HCT116 (cell line): ENCODE data around the gene ARID5B. TPM values are rescaled to one million over a fixed set of nuclear protein-coding genes. Genes with fewer than 3 reads are reported as not detected.

Experiments used
- ATAC-seq: fragments of 200-7000 bp; cut with Tn5 transposase; 2 replicates; pipeline ENCODE4 v1.9.1; 2020; ENCODE audit warnings: mild to moderate bottlenecking, moderate library complexity
- BruUV-seq: library from RNA; stranded (reverse); fragments of 400-500 nt; replicated peaks from 2 replicates; lab custom pipeline; 2021; lab: Mats Ljungman, UMichigan
- CTCF ChIA-PET: fragments of 300-600 bp; sonication (Branson Sonifier 250); formaldehyde crosslinking; loops from one replicate; lab custom pipeline; 2021; ENCODE audit warnings: antibody characterized with exemption; lab: Charles Lee
- POLR2A ChIA-PET: fragments of 300-600, 350-600 bp; sonication (Branson Sonifier 250); formaldehyde crosslinking; loops from one replicate; lab custom pipeline; 2021; ENCODE audit warnings: antibody characterized with exemption; lab: Charles Lee
- RAD21 ChIA-PET, 2 experiments: fragments of 300-600 bp; sonication (Branson Sonifier 250); formaldehyde crosslinking; loops; one replicate each; lab custom pipeline; 2023; ENCODE audit warnings: low total read pairs in 2 of 2; ENCODE audit not compliant: uncharacterized antibody in 2 of 2, unreplicated experiment in 2 of 2, low non-redundant PET in 1 of 2; lab: Charles Lee
- DNase-seq: peaks from one replicate; pipeline ENCODE4 v3.0.0-alpha.2; 2010; ENCODE audit warnings: low read depth, low spot score
- H2AFZ ChIP-seq: fragments of 200-600 bp; shearing (Covaris generic), sonication (generic); 2 replicates; pipeline ENCODE4 v1.6.1; 2017; ENCODE audit warnings: low read depth, mixed run types, mixed read lengths, antibody characterized with exemption, low read length; ENCODE audit not compliant: poor library complexity, severe bottlenecking
- H3K27ac ChIP-seq: 2 replicates; pipeline ENCODE4 v1.5.1; 2012; ENCODE audit warnings: low read depth, low read length
- H3K27me3 ChIP-seq: fragments of 200-600 bp; sonication (generic); 2 replicates; pipeline ENCODE4 v1.6.1; 2016; ENCODE audit warnings: mixed run types, low read length, mixed read lengths; ENCODE audit not compliant: insufficient read depth
- H3K36me3 ChIP-seq, 2 experiments: fragments of 200-500 bp in 1 of 2; fragments of 200-600 bp in 1 of 2; sonication (Bioruptor generic) in 1 of 2; sonication (generic) in 1 of 2; 2 replicates each; pipeline versions ENCODE4 v1.5.1 to v1.6.1; 2014 to 2016; ENCODE audit warnings: low read length in 2 of 2, inconsistent platforms in 1 of 2, mixed read lengths in 1 of 2, mixed run types in 1 of 2; ENCODE audit not compliant: insufficient read depth in 2 of 2, control insufficient read depth in 1 of 2
- H3K4me1 ChIP-seq, 2 experiments: fragments of 200-600 bp in 1 of 2; sonication (generic) in 1 of 2; 2 replicates each; pipeline versions ENCODE4 v1.5.1 to v1.6.1; 2012 to 2017; ENCODE audit warnings: low read length in 2 of 2, inconsistent platforms in 1 of 2, mild to moderate bottlenecking in 1 of 2, mixed read lengths in 1 of 2, mixed run types in 1 of 2, moderate library complexity in 1 of 2; ENCODE audit not compliant: insufficient read depth in 2 of 2, control insufficient read depth in 1 of 2
- H3K4me2 ChIP-seq: fragments of 200-600 bp; sonication (generic); 2 replicates; pipeline ENCODE4 v1.6.1; 2017; ENCODE audit warnings: mixed run types, low read length, mixed read lengths
- H3K4me3 ChIP-seq, 2 experiments: fragments of 200-600 bp in 1 of 2; sonication (generic) in 1 of 2; replicated peaks in 1 of 2; 2 replicates each; pipeline ENCODE4 v1.5.1; 2011 to 2016; ENCODE audit warnings: low read length in 2 of 2, control low read depth in 1 of 2, low read depth in 1 of 2, mild to moderate bottlenecking in 1 of 2, mixed read lengths in 1 of 2, mixed run types in 1 of 2
- H3K79me2 ChIP-seq: fragments of 200-600 bp; sonication (generic); 2 replicates; pipeline ENCODE4 v1.6.1; 2017; ENCODE audit warnings: mild to moderate bottlenecking, mixed run types, low read length, moderate library complexity, mixed read lengths; ENCODE audit not compliant: insufficient read depth
- H3K9ac ChIP-seq: fragments of 200-600 bp; sonication (generic); 2 replicates; pipeline ENCODE4 v1.6.1; 2016; ENCODE audit warnings: low read length, mixed read lengths
- H3K9me2 ChIP-seq: fragments of 200-600 bp; sonication (generic), shearing (Covaris generic); 2 replicates; pipeline ENCODE4 v1.6.1; 2017; ENCODE audit warnings: mixed run types, mild to moderate bottlenecking, moderate library complexity; ENCODE audit not compliant: insufficient read depth
- H3K9me3 ChIP-seq, 2 experiments: fragments of 200-500 bp in 1 of 2; fragments of 200-600 bp in 1 of 2; sonication (Bioruptor generic) in 1 of 2; sonication (generic) in 1 of 2; 2 replicates each; pipeline ENCODE4 v1.6.1; 2014 to 2017; ENCODE audit warnings: low read length in 2 of 2, mixed read lengths in 2 of 2, inconsistent platforms in 1 of 2, low read depth in 1 of 2, mild to moderate bottlenecking in 1 of 2, mixed run types in 1 of 2, moderate library complexity in 1 of 2; ENCODE audit not compliant: control insufficient read depth in 1 of 2, insufficient read depth in 1 of 2
- H4K20me1 ChIP-seq: fragments of 200-600 bp; sonication (generic), shearing (Covaris generic); 2 replicates; pipeline ENCODE4 v1.6.1; 2017; ENCODE audit warnings: mixed run types, mild to moderate bottlenecking, moderate library complexity; ENCODE audit not compliant: insufficient read depth
- CTCF ChIP-seq, 3 experiments: fragments of 200-600 bp in 1 of 3; sonication (generic) in 1 of 3; IDR thresholded peaks in 2 of 3; conservative IDR thresholded peaks in 1 of 3; 2 replicates each; pipeline ENCODE4 v1.5.1; 2012 to 2017; ENCODE audit warnings: low read depth in 2 of 3, low read length in 2 of 3, antibody characterized with exemption in 1 of 3, borderline replicate concordance in 1 of 3, control low read depth in 1 of 3, mild to moderate bottlenecking in 1 of 3, mixed read lengths in 1 of 3, mixed run types in 1 of 3, moderate library complexity in 1 of 3; ENCODE audit not compliant: insufficient read depth in 1 of 3
- ELF1 ChIP-seq: IDR thresholded peaks from 2 replicates; pipeline ENCODE4 v1.6.1; 2012; ENCODE audit warnings: low read depth, borderline replicate concordance
- FOSL1 ChIP-seq: IDR thresholded peaks from 2 replicates; pipeline ENCODE4 v1.6.1; 2012; ENCODE audit warnings: low read depth
- JUND ChIP-seq: IDR thresholded peaks from 2 replicates; pipeline ENCODE4 v1.6.1; 2012
- POLR2A ChIP-seq: IDR thresholded peaks from 2 replicates; pipeline ENCODE4 v1.7.0; 2011; ENCODE audit warnings: borderline replicate concordance; ENCODE audit not compliant: insufficient read depth, insufficient read length; ENCODE audit errors: extremely low read depth
- RAD21 ChIP-seq: IDR thresholded peaks from 2 replicates; pipeline ENCODE4 v1.6.1; 2012; ENCODE audit warnings: low read depth, mild to moderate bottlenecking
- SP1 ChIP-seq: IDR thresholded peaks from 2 replicates; pipeline ENCODE4 v1.6.1; 2012; ENCODE audit warnings: low read depth
- YY1 ChIP-seq: IDR thresholded peaks from 2 replicates; pipeline ENCODE4 v1.6.1; 2011; ENCODE audit warnings: low read length, low read depth, moderate library complexity, mild to moderate bottlenecking; ENCODE audit not compliant: insufficient replicate concordance; ENCODE audit errors: extremely low read depth
- ZBTB33 ChIP-seq: IDR thresholded peaks from 2 replicates; pipeline ENCODE4 v1.6.1; 2011; ENCODE audit warnings: mild to moderate bottlenecking, low read length, moderate library complexity; ENCODE audit not compliant: insufficient replicate concordance; ENCODE audit errors: extremely low read depth
- ZFX ChIP-seq: fragments of 450-650 bp; IDR thresholded peaks from 2 replicates; pipeline ENCODE4 v1.6.1; 2017
- intact Hi-C: fragments of 100-400 bp; cut with micrococcal nuclease; formaldehyde crosslinking; loops from 2 replicates; pipeline ENCODE4 v1.10.0; 2022
- total RNA-seq: library from RNA; stranded (reverse); gene quantifications from one replicate; pipeline ENCODE4 v1.2.1, GENCODE V29; 2021; ENCODE audit not compliant: unreplicated experiment
- TF ChIP-seq, protein P1 (sequence below): IDR thresholded peaks from 2 replicates; pipeline ENCODE4 v1.6.1; 2012; ENCODE audit warnings: low read depth

ARID5B gene
- total RNA-seq, 1 experiment from 2014 or later: 4.7 TPM

DNA sequence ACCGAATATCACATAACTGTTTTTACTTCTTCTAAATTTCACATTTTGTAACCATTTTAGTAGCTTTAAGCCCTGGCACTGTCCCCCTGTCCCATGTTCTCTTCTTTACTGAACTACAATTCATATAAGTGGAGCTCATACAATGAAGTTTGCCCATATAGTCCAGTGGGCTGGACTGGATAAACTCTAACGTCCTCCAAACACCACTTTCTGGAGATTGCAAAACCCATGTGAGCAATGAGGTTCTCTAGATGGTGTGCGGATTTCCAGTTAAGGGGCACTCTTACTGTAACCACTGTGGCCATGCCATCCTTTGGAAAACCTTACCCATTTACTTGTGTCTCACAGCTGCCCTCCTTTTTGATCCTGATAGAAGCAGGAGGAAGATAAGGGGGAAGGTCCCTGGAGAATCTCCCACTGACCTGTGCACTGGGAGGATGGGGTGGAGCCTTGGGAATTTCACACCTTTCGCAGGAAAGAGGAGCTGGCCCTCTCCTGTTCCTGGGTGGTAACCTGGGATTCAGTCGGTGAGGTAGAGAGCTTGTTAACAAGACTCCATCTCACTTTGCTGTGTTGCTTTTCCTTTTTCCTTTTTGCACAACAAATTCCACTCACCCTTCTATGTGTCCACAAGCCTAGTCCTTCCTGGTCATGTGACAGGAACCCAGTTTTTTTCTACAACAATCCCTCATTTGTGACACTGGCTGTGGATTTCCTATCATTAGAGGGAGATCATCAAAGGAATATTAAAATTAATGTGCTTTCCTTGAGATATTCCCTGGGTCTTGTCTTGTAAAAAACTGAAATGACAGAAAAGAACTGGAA lies 120.7 kb downstream of the ARID5B start:
- no peak overlapping the region for H3K9ac ChIP-seq
- ChIA-PET RAD21 (no interaction called here), POLR2A (no interaction called here), CTCF (interaction anchor here (1.8 kb wide), 1 partner anchor 16 kb away, joined by 6 read pairs; no protein-coding TSS in a partner anchor)
- peaks cover 0 to 10% of the 10 kb centered on the region in 2 experiments; a peak in 1 of 4 replicates for H3K4me1 ChIP-seq
- BruUV-seq: no TSS peak
- DNase-seq: no peak
- H3K4me2 ChIP-seq: no peak overlapping the region
- ATAC-seq: no peak
- no peaks in the 10 kb centered on the region for H3K79me2 ChIP-seq
- H4K20me1 ChIP-seq: no peaks in the 10 kb centered on the region
- no peaks in the 10 kb centered on the region for H3K27me3 ChIP-seq
- H3K4me3 ChIP-seq: no peak overlapping the region
- H3K9me3 ChIP-seq: no peaks in the 10 kb centered on the region
- no peak overlapping the region for H2AFZ ChIP-seq
- H3K27ac ChIP-seq: no peak overlapping the region
- TF ChIP-seq CTCF (IDR thresholded peaks at IDR 0.05 in 2 of 3, conservative IDR thresholded peaks at IDR 0.05 in 1 of 3; ENCODE audit: borderline replicate concordance in 1 of 3, insufficient read depth in 1 of 3, low read depth in 2 of 3, low read length in 2 of 3) (no peak), JUND (no peak)
- no peaks in the 10 kb centered on the region for H3K36me3 ChIP-seq
- intact Hi-C loops: no loop called here
- H3K9me2 ChIP-seq: no peaks in the 10 kb centered on the region

GRCh38 chr10:62022830-62023229 lies 121.3 kb downstream of the ARID5B start:
- ATAC-seq: no peak
- intact Hi-C loops: no loop called here
- TF ChIP-seq ELF1: no peak
- TF ChIP-seq, protein P1, sequence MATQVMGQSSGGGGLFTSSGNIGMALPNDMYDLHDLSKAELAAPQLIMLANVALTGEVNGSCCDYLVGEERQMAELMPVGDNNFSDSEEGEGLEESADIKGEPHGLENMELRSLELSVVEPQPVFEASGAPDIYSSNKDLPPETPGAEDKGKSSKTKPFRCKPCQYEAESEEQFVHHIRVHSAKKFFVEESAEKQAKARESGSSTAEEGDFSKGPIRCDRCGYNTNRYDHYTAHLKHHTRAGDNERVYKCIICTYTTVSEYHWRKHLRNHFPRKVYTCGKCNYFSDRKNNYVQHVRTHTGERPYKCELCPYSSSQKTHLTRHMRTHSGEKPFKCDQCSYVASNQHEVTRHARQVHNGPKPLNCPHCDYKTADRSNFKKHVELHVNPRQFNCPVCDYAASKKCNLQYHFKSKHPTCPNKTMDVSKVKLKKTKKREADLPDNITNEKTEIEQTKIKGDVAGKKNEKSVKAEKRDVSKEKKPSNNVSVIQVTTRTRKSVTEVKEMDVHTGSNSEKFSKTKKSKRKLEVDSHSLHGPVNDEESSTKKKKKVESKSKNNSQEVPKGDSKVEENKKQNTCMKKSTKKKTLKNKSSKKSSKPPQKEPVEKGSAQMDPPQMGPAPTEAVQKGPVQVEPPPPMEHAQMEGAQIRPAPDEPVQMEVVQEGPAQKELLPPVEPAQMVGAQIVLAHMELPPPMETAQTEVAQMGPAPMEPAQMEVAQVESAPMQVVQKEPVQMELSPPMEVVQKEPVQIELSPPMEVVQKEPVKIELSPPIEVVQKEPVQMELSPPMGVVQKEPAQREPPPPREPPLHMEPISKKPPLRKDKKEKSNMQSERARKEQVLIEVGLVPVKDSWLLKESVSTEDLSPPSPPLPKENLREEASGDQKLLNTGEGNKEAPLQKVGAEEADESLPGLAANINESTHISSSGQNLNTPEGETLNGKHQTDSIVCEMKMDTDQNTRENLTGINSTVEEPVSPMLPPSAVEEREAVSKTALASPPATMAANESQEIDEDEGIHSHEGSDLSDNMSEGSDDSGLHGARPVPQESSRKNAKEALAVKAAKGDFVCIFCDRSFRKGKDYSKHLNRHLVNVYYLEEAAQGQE: no peak
- TF ChIP-seq RAD21: no peak
- TF ChIP-seq JUND: no peak
- no peak for TF ChIP-seq POLR2A
- TF ChIP-seq FOSL1: no peak
- no peak for TF ChIP-seq ZFX
- no peak for TF ChIP-seq YY1
- no peak for TF ChIP-seq SP1
- TF ChIP-seq ZBTB33: no peak

More at GRCh38 chr10:62022830-62023229, 121.3 kb downstream of the ARID5B start:
- DNase-seq: no peak
- Histone ChIP-seq H4K20me1 (no peaks in the 10 kb centered on the region), H3K4me1 (peaks cover 0 to 10% of the 10 kb centered on the region in 2 experiments; a peak in 1 of 4 replicates), H3K79me2 (no peaks in the 10 kb centered on the region), H3K4me2 (no peak overlapping the region), H2AFZ (no peak overlapping the region), H3K9me3 (no peaks in the 10 kb centered on the region), H3K27ac (no peak overlapping the region), H3K36me3 (no peaks in the 10 kb centered on the region), H3K9ac (no peak overlapping the region), H3K27me3 (no peaks in the 10 kb centered on the region), H3K4me3 (no peak overlapping the region), H3K9me2 (no peaks in the 10 kb centered on the region)
- no TSS peak for BruUV-seq
- ChIA-PET RAD21 (no interaction called here), CTCF (interaction anchor here (1.8 kb wide), 1 partner anchor 16 kb away, joined by 6 read pairs; no protein-coding TSS in a partner anchor), POLR2A (no interaction called here)
